ENCODE measurements around the gene SYNM. TPM values are rescaled to one million over a fixed set of nuclear protein-coding genes. Genes with fewer than 3 reads are reported as not detected.

Gene SYNM
- total RNA-seq, 1 experiment from 2014 or later, result 3.3 TPM

DNA sequence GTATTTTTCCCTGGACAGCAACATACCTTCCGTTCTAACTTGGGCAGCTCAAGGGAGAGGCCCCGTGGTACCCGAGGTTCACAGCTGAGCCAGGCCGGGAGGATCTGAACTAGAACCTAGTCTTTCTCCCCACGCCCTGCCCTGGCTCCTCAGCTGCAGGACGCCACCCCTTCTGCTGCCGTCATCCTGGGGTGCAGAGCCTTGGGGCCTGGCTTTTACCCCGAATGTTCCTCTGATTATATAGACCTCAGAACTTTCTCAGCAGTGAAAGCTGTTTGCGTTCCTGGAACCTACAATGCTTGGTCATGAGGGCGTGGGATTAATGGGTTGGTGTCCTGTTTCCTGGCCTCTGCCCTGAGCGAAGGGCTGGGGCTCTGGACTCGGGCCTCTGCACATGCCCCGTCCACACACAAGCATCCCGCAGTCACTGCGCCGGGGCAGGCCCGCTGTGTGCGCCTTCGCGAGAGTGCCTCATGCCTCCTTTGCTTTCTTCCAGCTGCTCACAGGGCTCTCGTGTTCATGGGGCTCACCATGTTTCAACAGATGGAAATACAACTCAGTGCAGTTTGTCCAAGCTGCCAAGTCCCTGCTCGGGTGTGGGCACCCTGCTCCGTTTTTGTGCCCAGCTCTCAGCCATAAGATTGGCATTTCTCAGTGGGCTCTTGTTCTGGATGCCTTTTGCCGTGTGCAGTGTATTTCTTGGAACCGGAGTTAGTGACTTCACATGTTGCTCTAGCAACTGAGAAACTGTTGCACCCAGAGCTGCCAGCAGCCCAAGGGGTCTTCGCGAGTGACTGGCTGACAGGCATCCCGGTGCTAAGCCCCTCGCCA, 20.4 kb downstream of the SYNM start:
- Histone ChIP-seq H3K9me3 (ENCODE audit: control insufficient read depth in 1 of 2, insufficient read depth in 1 of 2, low read depth in 1 of 2, low read length in 2 of 2) (no peaks in the 10 kb centered on the region), H3K27ac (ENCODE audit: low read depth, low read length) (peak overlapping the region; percentile 99), H3K9me2 (ENCODE audit: insufficient read depth) (no peaks in the 10 kb centered on the region), H3K4me1 (ENCODE audit: control insufficient read depth in 1 of 2, insufficient read depth in 2 of 2, low read length in 2 of 2) (peaks cover 31 to 39% of the 10 kb centered on the region in 2 experiments), H2AFZ (ENCODE audit: low read depth, low read length, poor library complexity, severe bottlenecking) (no peak overlapping the region), H3K79me2 (ENCODE audit: insufficient read depth, low read length) (no peaks in the 10 kb centered on the region), H3K4me2 (ENCODE audit: low read length) (peak overlapping the region; percentile 87; the same call in 1 of the 2 replicates), H4K20me1 (ENCODE audit: insufficient read depth) (no peaks in the 10 kb centered on the region), H3K4me3 (replicated peaks in 1 of 2; ENCODE audit: low read depth in 1 of 2, low read length in 2 of 2) (no peak overlapping the region), H3K27me3 (ENCODE audit: insufficient read depth, low read length) (no peaks in the 10 kb centered on the region), H3K9ac (ENCODE audit: low read length) (no peak overlapping the region), H3K36me3 (ENCODE audit: control insufficient read depth in 1 of 2, insufficient read depth in 2 of 2, low read length in 2 of 2) (no peaks in the 10 kb centered on the region)
- DNase-seq (ENCODE audit: low read depth, low spot score), result no peak
- no peak for ATAC-seq
- ChIA-PET POLR2A (no interaction called here), RAD21 (ENCODE audit: low non-redundant PET in 1 of 2, low total read pairs in 2 of 2, uncharacterized antibody in 2 of 2, unreplicated experiment in 2 of 2) (no interaction called here), CTCF (no interaction called here)
- BruUV-seq (replicated peaks), result no TSS peak
- TF ChIP-seq TCF7L2 (IDR thresholded peaks at IDR 0.05; ENCODE audit: borderline replicate concordance, extremely low read depth, insufficient read depth, insufficient read length) (no peak), CEBPB (IDR thresholded peaks at IDR 0.05; ENCODE audit: low read depth) (no peak), FOSL1 (IDR thresholded peaks at IDR 0.05; ENCODE audit: low read depth) (no peak), ELF1 (IDR thresholded peaks at IDR 0.05; ENCODE audit: borderline replicate concordance, low read depth) (no peak), YY1 (IDR thresholded peaks at IDR 0.05; ENCODE audit: extremely low read depth, insufficient replicate concordance, low read depth, low read length) (no peak)
- TF ChIP-seq, protein P1, sequence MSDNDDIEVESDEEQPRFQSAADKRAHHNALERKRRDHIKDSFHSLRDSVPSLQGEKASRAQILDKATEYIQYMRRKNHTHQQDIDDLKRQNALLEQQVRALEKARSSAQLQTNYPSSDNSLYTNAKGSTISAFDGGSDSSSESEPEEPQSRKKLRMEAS (IDR thresholded peaks at IDR 0.05), result no peak
- TF ChIP-seq, protein P2, sequence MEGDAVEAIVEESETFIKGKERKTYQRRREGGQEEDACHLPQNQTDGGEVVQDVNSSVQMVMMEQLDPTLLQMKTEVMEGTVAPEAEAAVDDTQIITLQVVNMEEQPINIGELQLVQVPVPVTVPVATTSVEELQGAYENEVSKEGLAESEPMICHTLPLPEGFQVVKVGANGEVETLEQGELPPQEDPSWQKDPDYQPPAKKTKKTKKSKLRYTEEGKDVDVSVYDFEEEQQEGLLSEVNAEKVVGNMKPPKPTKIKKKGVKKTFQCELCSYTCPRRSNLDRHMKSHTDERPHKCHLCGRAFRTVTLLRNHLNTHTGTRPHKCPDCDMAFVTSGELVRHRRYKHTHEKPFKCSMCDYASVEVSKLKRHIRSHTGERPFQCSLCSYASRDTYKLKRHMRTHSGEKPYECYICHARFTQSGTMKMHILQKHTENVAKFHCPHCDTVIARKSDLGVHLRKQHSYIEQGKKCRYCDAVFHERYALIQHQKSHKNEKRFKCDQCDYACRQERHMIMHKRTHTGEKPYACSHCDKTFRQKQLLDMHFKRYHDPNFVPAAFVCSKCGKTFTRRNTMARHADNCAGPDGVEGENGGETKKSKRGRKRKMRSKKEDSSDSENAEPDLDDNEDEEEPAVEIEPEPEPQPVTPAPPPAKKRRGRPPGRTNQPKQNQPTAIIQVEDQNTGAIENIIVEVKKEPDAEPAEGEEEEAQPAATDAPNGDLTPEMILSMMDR (IDR thresholded peaks at IDR 0.05 in 2 of 3, conservative IDR thresholded peaks at IDR 0.05 in 1 of 3; ENCODE audit: borderline replicate concordance in 1 of 3, insufficient read depth in 1 of 3, low read depth in 2 of 3, low read length in 2 of 3), result no peak
- TF ChIP-seq, protein P3, sequence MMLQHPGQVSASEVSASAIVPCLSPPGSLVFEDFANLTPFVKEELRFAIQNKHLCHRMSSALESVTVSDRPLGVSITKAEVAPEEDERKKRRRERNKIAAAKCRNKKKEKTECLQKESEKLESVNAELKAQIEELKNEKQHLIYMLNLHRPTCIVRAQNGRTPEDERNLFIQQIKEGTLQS (IDR thresholded peaks at IDR 0.05), result no peak
- intact Hi-C loops (cut with micrococcal nuclease), result no loop called here

Data from HCT116 (cell line).